ENCODE data around the gene PNPLA8. TPM values are rescaled to one million over a fixed set of nuclear protein-coding genes. Genes with fewer than 3 reads are reported as not detected.
"Not testable (repeated sequence)": the region's sequence is repeated elsewhere in the genome, so short reads cannot be mapped to it uniquely, and the experiment has no call there.

Gene PNPLA8
- total RNA-seq, 2 experiments from 2014 or later: 14.1 to 14.2 TPM

DNA sequence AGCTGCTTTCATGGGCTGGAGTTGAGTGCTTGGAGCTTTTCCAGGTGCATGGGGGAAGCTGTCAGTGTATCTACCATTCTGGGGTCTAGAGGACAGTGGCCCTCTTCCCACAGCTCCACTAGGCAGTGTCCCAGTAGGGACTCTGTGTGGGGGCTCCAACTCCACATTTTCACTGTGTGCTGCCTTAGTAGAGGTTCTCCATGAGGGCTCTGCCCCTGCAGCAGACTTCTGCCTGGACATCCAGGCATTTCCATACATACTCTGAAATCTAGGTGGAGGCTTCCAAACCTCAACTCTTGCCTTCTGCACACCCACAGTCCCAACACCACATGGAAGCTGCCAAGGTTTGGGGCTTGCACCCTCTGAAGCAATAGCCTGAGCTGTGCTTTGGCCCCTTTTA is 30.7 kb upstream of the PNPLA8 start:
- H3K4me3 Mint-ChIP-seq, CTCF ChIA-PET, DNase-seq, H3K4me1 Mint-ChIP-seq, POLR2A ChIA-PET, H3K27ac Mint-ChIP-seq, H3K27me3 Mint-ChIP-seq: not testable (repeated sequence)
- Mint-ChIP-seq H3K36me3 (ENCODE audit: low read depth) (peaks cover 29% of the 10 kb centered on the region), H3K9me3 (peaks cover 31% of the 10 kb centered on the region)

GRCh38 chr7:108548141-108548896 is 22.4 kb upstream of the PNPLA8 start:
- CTCF ChIA-PET: interaction anchor here (1.1 to 1.4 kb wide), 3 partner anchors 11 to 17 kb away, joined by 3 to 4 read pairs (median 3); no protein-coding TSS in a partner anchor
- H3K36me3 Mint-ChIP-seq (ENCODE audit: low read depth); H3K27me3 Mint-ChIP-seq; H3K9me3 Mint-ChIP-seq; H3K27ac Mint-ChIP-seq; H3K4me3 Mint-ChIP-seq; H3K4me1 Mint-ChIP-seq; DNase-seq; POLR2A ChIA-PET: not testable (repeated sequence)

GRCh38 chr7:108541478-108541877 is 15.5 kb upstream of the PNPLA8 start:
- Mint-ChIP-seq H3K27me3 (no peaks in the 10 kb centered on the region), H3K9me3 (no peaks in the 10 kb centered on the region), H3K4me1 (no peaks in the 10 kb centered on the region), H3K4me3 (no peak overlapping the region), H3K36me3 (ENCODE audit: low read depth) (no peaks in the 10 kb centered on the region), H3K27ac (no peak overlapping the region)
- no peak for DNase-seq
- POLR2A ChIA-PET: no interaction called here
- CTCF ChIA-PET: no interaction called here

GRCh38 chr7:108538685-108539084 is 12.8 kb upstream of the PNPLA8 start:
- DNase-seq; H3K27me3 Mint-ChIP-seq; H3K36me3 Mint-ChIP-seq (ENCODE audit: low read depth); H3K4me1 Mint-ChIP-seq; H3K4me3 Mint-ChIP-seq; H3K9me3 Mint-ChIP-seq; POLR2A ChIA-PET; H3K27ac Mint-ChIP-seq; CTCF ChIA-PET: not testable (repeated sequence)

DNA sequence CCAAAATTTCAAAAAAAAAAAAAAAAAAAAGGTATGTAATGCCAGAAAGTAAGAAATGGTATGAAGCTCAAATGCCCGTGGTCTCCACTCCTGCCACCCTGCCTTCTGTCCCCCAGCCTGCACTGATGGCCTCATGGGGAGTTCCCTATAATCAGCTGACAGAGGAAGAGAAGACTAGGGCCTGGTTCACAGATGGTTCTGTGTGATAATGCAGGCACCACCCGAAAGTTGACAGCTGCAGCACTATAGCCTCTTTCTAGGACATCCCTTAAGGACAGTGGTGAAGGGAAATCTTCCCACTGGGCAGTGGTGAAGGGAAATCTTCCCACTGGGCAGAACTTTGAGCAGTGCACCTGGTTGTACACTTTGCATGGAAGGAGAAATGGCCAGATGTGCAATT is 12.3 kb upstream of the PNPLA8 start:
- POLR2A ChIA-PET; DNase-seq; H3K27ac Mint-ChIP-seq; H3K9me3 Mint-ChIP-seq; H3K36me3 Mint-ChIP-seq (ENCODE audit: low read depth); H3K27me3 Mint-ChIP-seq; H3K4me1 Mint-ChIP-seq; H3K4me3 Mint-ChIP-seq: not testable (repeated sequence)
- CTCF ChIA-PET: interaction anchor here (0.6 kb wide), 1 partner anchor 78 kb away, joined by 4 read pairs; no protein-coding TSS in a partner anchor

DNA sequence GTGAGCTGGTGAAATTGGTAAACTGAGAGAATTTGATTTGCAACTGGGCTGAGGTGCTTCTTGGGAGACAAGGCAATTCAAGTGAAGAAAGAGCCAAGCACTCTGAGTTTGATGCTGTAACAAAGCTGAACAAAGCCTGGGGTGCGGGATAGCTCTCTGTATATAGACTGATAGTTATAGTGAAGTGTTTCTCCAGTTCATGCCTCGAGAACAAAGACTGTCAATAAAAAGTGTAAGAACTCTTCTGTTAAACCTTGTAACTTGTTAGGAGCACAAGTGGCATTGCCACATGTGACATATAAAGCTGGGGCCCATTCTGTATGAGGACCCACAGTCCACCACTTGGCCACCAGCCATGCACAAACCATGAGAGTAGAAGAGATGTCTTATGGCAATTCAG is 11.3 kb upstream of the PNPLA8 start:
- peaks cover 2% of the 10 kb centered on the region for H3K27me3 Mint-ChIP-seq
- H3K27ac Mint-ChIP-seq: no peak overlapping the region
- H3K4me1 Mint-ChIP-seq: no peaks in the 10 kb centered on the region
- no peak overlapping the region for H3K4me3 Mint-ChIP-seq
- no peaks in the 10 kb centered on the region for H3K36me3 Mint-ChIP-seq (ENCODE audit: low read depth)
- POLR2A ChIA-PET: no interaction called here
- DNase-seq: no peak
- CTCF ChIA-PET: interaction anchor here (1.1 kb wide), 1 partner anchor 10 kb away, joined by 3 read pairs; no protein-coding TSS in a partner anchor
- H3K9me3 Mint-ChIP-seq: no peaks in the 10 kb centered on the region

GRCh38 chr7:108535744-108536143 is 9.8 kb upstream of the PNPLA8 start:
- CTCF ChIA-PET: no interaction called here
- no peak for DNase-seq
- no peaks in the 10 kb centered on the region for H3K36me3 Mint-ChIP-seq (ENCODE audit: low read depth)
- H3K4me3 Mint-ChIP-seq: no peak overlapping the region
- no peaks in the 10 kb centered on the region for H3K4me1 Mint-ChIP-seq
- peaks cover 6% of the 10 kb centered on the region for H3K27me3 Mint-ChIP-seq
- no peaks in the 10 kb centered on the region for H3K9me3 Mint-ChIP-seq
- POLR2A ChIA-PET: no interaction called here
- no peak overlapping the region for H3K27ac Mint-ChIP-seq

- DNase-seq: no peak
- Mint-ChIP-seq H3K9me3 (no peaks in the 10 kb centered on the region), H3K27me3 (peaks cover 6% of the 10 kb centered on the region), H3K4me3 (no peak overlapping the region), H3K4me1 (no peaks in the 10 kb centered on the region), H3K27ac (no peak overlapping the region), H3K36me3 (ENCODE audit: low read depth) (no peaks in the 10 kb centered on the region)
- ChIA-PET CTCF (no interaction called here), POLR2A (no interaction called here)
Measured at GRCh38 chr7:108535257-108535656, 9.3 kb upstream of the PNPLA8 start.

GRCh38 chr7:108533712-108534111 is 7.8 kb upstream of the PNPLA8 start:
- no peaks in the 10 kb centered on the region for H3K9me3 Mint-ChIP-seq
- no peak overlapping the region for H3K4me3 Mint-ChIP-seq
- ChIA-PET CTCF (no interaction called here), POLR2A (no interaction called here)
- no peaks in the 10 kb centered on the region for H3K36me3 Mint-ChIP-seq (ENCODE audit: low read depth)
- no peak for DNase-seq
- H3K27ac Mint-ChIP-seq: no peak overlapping the region
- H3K4me1 Mint-ChIP-seq: no peaks in the 10 kb centered on the region
- peaks cover 6% of the 10 kb centered on the region for H3K27me3 Mint-ChIP-seq

DNA sequence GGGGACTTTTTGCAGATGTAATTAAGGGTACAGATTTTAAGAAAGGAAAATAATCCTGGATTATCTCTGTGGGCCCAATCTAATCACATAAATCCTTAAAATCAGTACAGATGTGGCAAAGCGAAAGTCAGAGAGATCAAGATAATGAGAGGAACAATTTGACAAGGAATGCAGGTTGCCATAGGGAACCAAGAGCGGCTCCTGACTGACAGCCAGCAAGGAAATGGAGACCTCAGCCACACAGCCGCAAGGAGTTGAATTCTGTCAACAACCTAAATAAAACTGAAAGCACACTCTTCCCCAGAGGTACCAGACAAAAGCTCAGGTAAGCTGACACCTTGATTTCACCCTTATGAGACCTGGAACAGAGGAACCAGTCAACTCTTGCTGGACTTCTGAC is 3.4 kb upstream of the PNPLA8 start:
- no peak for DNase-seq
- H3K4me3 Mint-ChIP-seq: no peak overlapping the region
- POLR2A ChIA-PET: no interaction called here
- H3K36me3 Mint-ChIP-seq (ENCODE audit: low read depth): no peaks in the 10 kb centered on the region
- peaks cover 19% of the 10 kb centered on the region for H3K4me1 Mint-ChIP-seq
- no peak overlapping the region for H3K27ac Mint-ChIP-seq
- CTCF ChIA-PET: no interaction called here
- H3K27me3 Mint-ChIP-seq: peaks cover 6% of the 10 kb centered on the region
- H3K9me3 Mint-ChIP-seq: no peaks in the 10 kb centered on the region

DNA sequence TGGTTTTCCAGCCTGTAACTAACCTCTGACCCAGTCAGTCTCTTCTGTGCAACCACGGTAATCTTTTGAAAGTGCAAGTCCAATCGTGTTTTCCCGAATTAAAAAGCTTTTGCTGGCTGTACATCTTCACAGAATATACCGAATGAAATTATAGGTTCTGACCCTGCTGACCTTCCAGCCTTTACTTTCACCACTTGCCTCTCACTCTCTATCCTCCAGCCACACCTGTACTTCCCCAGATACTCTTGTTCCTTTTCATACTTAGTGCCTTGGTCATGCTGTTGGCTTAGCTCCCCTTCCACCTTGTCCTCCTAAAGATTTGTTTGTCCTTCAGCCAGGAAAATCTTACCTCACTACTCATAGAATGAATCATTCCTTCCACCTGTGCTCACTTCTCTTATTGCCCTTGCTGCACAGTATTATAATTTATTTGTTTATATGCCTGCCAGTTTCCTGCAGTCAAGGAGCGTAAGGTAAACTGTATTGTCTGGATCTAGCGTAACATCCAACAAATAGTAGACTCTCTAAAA is 2.3 kb upstream of the PNPLA8 start:
- CTCF ChIA-PET: no interaction called here
- H3K27me3 Mint-ChIP-seq: peaks cover 6% of the 10 kb centered on the region
- H3K4me1 Mint-ChIP-seq: peaks cover 30% of the 10 kb centered on the region
- no peak for DNase-seq
- POLR2A ChIA-PET: no interaction called here
- H3K36me3 Mint-ChIP-seq (ENCODE audit: low read depth): no peaks in the 10 kb centered on the region
- no peak overlapping the region for H3K27ac Mint-ChIP-seq
- no peaks in the 10 kb centered on the region for H3K9me3 Mint-ChIP-seq
- no peak overlapping the region for H3K4me3 Mint-ChIP-seq

DNA sequence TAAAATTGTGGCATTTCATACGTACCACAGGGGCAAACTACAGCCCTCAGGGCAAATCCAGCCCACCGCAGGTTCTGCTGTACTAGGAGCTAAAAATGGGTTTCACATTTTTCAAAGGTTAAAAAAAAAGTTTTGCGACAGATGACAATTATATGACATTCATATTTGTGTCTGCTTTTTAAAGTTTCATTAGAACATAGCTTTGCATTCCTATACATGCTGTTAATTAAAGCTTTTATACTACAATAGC is 758 bp upstream of the PNPLA8 start:
- Mint-ChIP-seq H3K4me1 (peaks cover 39% of the 10 kb centered on the region), H3K36me3 (ENCODE audit: low read depth) (peaks cover under 1% of the 10 kb centered on the region), H3K27me3 (no peaks in the 10 kb centered on the region), H3K9me3 (no peaks in the 10 kb centered on the region), H3K27ac (peak overlapping the region; percentile 99), H3K4me3 (peak overlapping the region; percentile 95)
- DNase-seq: no peak
- POLR2A ChIA-PET: interaction anchor here (1.7 kb wide), 1 partner anchor 43 kb away, joined by 5 read pairs; the partner anchor contains the start of genes DNAJB9 and THAP5
- CTCF ChIA-PET: interaction anchor here (1.0 to 1.1 kb wide), 2 partner anchors 10 to 16 kb away, joined by 3 read pairs; no protein-coding TSS in a partner anchor

DNA sequence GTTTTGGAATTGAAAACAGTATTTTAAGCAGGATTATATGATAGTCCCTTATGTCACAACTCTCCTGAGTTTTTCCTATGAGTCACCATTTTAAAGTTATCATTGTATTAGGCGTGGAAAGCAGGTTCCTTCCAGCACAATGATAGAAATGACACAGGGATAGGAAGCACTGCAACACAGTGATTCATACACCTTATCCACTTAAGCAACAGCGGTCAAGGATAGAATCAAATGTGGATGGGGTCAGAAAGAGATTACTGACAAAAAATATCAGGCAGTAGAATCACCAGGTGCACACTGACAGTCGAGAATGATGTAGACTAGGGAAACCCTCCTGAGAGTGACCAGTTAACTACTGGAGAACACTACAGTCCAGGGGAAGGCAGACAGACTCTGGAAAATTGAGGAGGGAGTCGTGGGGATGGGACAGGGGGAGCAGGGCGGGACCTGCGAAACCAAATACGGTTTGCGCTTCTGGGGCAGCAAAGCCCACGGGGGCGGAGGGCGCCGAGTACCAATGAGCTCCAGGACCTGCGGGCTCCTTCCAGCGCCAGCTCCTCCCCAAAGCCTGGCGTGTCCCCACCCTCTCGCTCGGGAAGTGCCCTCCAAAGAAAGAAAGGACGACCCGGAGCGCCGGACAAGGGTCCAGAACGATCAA is 479 bp downstream of the PNPLA8 start:
- Mint-ChIP-seq H3K27me3 (no peaks in the 10 kb centered on the region), H3K27ac (peak overlapping the region; percentile 99), H3K4me1 (peaks cover 48% of the 10 kb centered on the region), H3K4me3 (peak overlapping the region; percentile 95), H3K9me3 (no peaks in the 10 kb centered on the region), H3K36me3 (ENCODE audit: low read depth) (peaks cover 7% of the 10 kb centered on the region)
- ChIA-PET POLR2A (interaction anchor here (0.7 to 1.7 kb wide), 2 partner anchors 44 to 1863 kb away, joined by 3 to 5 read pairs; partner anchors contain the start of genes DNAJB9 and THAP5), CTCF (interaction anchor here (1.0 to 1.4 kb wide), 4 partner anchors 8 to 44 kb away, joined by 3 to 6 read pairs (median 4); partner anchors contain the start of genes DNAJB9 and THAP5)
- DNase-seq: no peak
